Neuronal stem cell (in vitro differentiated cells): Measurements from ENCODE around the gene TGM2.
A peak's percentile ranks its signal among the peaks of the same experiment; 100 is the strongest.

Source experiments
- DNase-seq: peaks from one replicate; pipeline ENCODE4 v3.0.0-alpha.2; 2013; ENCODE audit warnings: low spot score
- H2AFZ ChIP-seq: one replicate; pipeline ENCODE4 v1.6.1; 2013; ENCODE audit warnings: mild to moderate bottlenecking, low read length, inconsistent platforms
- H2AK5ac ChIP-seq: 2 replicates; pipeline ENCODE4 v1.6.1; 2013; ENCODE audit warnings: low read depth, mild to moderate bottlenecking, inconsistent platforms, low read length, moderate library complexity, mixed read lengths
- H2BK120ac ChIP-seq: 2 replicates; pipeline ENCODE4 v1.6.1; 2013; ENCODE audit warnings: low read depth, mild to moderate bottlenecking, inconsistent platforms, low read length, moderate library complexity, mixed read lengths
- H2BK12ac ChIP-seq: one replicate; pipeline ENCODE4 v1.6.1; 2013; ENCODE audit warnings: low read length, inconsistent platforms
- H2BK15ac ChIP-seq: 2 replicates; pipeline ENCODE4 v1.6.1; 2013; ENCODE audit warnings: mild to moderate bottlenecking, low read length, inconsistent platforms, mixed read lengths
- H2BK5ac ChIP-seq: one replicate; pipeline ENCODE4 v1.6.1; 2013; ENCODE audit warnings: inconsistent platforms, mild to moderate bottlenecking, low read length, moderate library complexity
- H3K14ac ChIP-seq: one replicate; pipeline ENCODE4 v1.6.1; 2013; ENCODE audit warnings: low read length, inconsistent platforms
- H3K18ac ChIP-seq: 2 replicates; pipeline ENCODE4 v1.6.1; 2013; ENCODE audit warnings: low read length, inconsistent platforms
- H3K23ac ChIP-seq: 2 replicates; pipeline ENCODE4 v1.6.1; 2013; ENCODE audit warnings: low read depth, mild to moderate bottlenecking, mixed read lengths, low read length, inconsistent platforms; ENCODE audit not compliant: poor library complexity
- H3K27ac ChIP-seq: replicated peaks from 3 replicates; pipeline ENCODE4 v1.5.1; 2013; ENCODE audit warnings: low read length, inconsistent platforms
- H3K27me3 ChIP-seq, 3 experiments: 2 replicates each; pipeline ENCODE4 v1.6.1; 2013; ENCODE audit warnings: low read length in 3 of 3, mild to moderate bottlenecking in 2 of 3, inconsistent platforms in 1 of 3, low read depth in 1 of 3, mixed read lengths in 1 of 3, moderate library complexity in 1 of 3; ENCODE audit not compliant: control insufficient read depth in 3 of 3, insufficient read depth in 3 of 3
- H3K36me3 ChIP-seq, 2 donors: replicated peaks in 1 of 2; 2 replicates each; pipeline ENCODE4 v1.6.1; 2013; ENCODE audit warnings: low read length in 2 of 2; ENCODE audit not compliant: control insufficient read depth in 2 of 2, insufficient read depth in 2 of 2
- H3K4ac ChIP-seq: 2 replicates; pipeline ENCODE4 v1.6.1; 2013; ENCODE audit warnings: inconsistent platforms, mild to moderate bottlenecking, low read length, moderate library complexity
- H3K4me1 ChIP-seq, 2 donors: 1 replicate in 1 of 2; 2 replicates in 1 of 2; pipeline ENCODE4 v1.6.1; 2013; ENCODE audit warnings: low read length in 2 of 2, low read depth in 1 of 2; ENCODE audit not compliant: control insufficient read depth in 2 of 2, insufficient read depth in 1 of 2
- H3K4me2 ChIP-seq: one replicate; pipeline ENCODE4 v1.6.1; 2013; ENCODE audit warnings: mild to moderate bottlenecking, low read length, inconsistent platforms; ENCODE audit not compliant: insufficient read depth, poor library complexity, severe bottlenecking
- H3K4me3 ChIP-seq, 2 donors: 2 replicates each; pipeline ENCODE4 v1.5.1; 2013; ENCODE audit warnings: low read length in 2 of 2, mild to moderate bottlenecking in 2 of 2, inconsistent platforms in 1 of 2, moderate library complexity in 1 of 2
- H3K79me1 ChIP-seq: one replicate; pipeline ENCODE4 v1.6.1; 2013; ENCODE audit warnings: low read depth, mild to moderate bottlenecking, inconsistent platforms, low read length, moderate library complexity
- H3K9ac ChIP-seq: one replicate; pipeline ENCODE4 v1.6.1; 2013; ENCODE audit warnings: mild to moderate bottlenecking, low read depth, low read length, inconsistent platforms; ENCODE audit not compliant: poor library complexity
- H3K9me3 ChIP-seq, 2 donors: replicated peaks in 1 of 2; 2 replicates each; pipeline versions ENCODE3 to v1.6.1; 2013; ENCODE audit warnings: low read length in 2 of 2, mild to moderate bottlenecking in 2 of 2, inconsistent platforms in 1 of 2, low read depth in 1 of 2, mixed read lengths in 1 of 2, moderate library complexity in 1 of 2; ENCODE audit not compliant: control insufficient read depth in 2 of 2, insufficient read depth in 1 of 2
- H4K8ac ChIP-seq: one replicate; pipeline ENCODE4 v1.6.1; 2013; ENCODE audit warnings: low read depth, mild to moderate bottlenecking, inconsistent platforms, low read length, moderate library complexity
- H4K91ac ChIP-seq: one replicate; pipeline ENCODE4 v1.6.1; 2013; ENCODE audit warnings: low read length, low read depth, mild to moderate bottlenecking, inconsistent platforms; ENCODE audit not compliant: poor library complexity
- WGBS, 2 donors: extraction: QIAGEN DNeasy Blood & Tissue Kit; methylation state at CpG; one replicate each; pipeline ENCODE4 v1.1.7; 2013; ENCODE audit warnings: missing lambda C conversion rate in 2 of 2, mixed read lengths in 1 of 2; ENCODE audit not compliant: insufficient read length in 2 of 2, insufficient replicate concordance in 1 of 2; ENCODE audit errors: extremely low coverage in 2 of 2; 5-methylcytosine and 5-hydroxymethylcytosine counted together

TGM2 gene

GRCh38 chr20:38165966-38166702, 1.1 kb upstream of the TGM2 start:
- Histone ChIP-seq H3K4me1 (no peaks in the 10 kb centered on the region), H2BK15ac (no peak overlapping the region), H3K27ac (no peak overlapping the region), H4K91ac (no peak overlapping the region), H3K79me1 (no peaks in the 10 kb centered on the region), H3K9ac (peak overlapping the region; percentile 68), H3K4me2 (no peak overlapping the region), H3K18ac (peak overlapping the region; percentile 49), H3K4me3 (no peak overlapping the region), H3K4ac (peak overlapping the region; percentile 54), H3K27me3 (peaks cover 0 to 28% (median 3%) of the 10 kb centered on the region in 3 experiments), H3K14ac (peak overlapping the region; percentile 9), H3K36me3 (no peaks in the 10 kb centered on the region), H2AFZ (no peak overlapping the region), H2BK5ac (no peak overlapping the region), H4K8ac (peak overlapping the region; percentile 97), H2BK12ac (peak overlapping the region; percentile 76), H3K23ac (no peak overlapping the region), H2BK120ac (no peak overlapping the region), H3K9me3 (no peaks in the 10 kb centered on the region), H2AK5ac (no peak overlapping the region)
- WGBS, 2 donors = no CpG with 5 or more reads among the region's 11 CpGs
- no peak for DNase-seq

DNA sequence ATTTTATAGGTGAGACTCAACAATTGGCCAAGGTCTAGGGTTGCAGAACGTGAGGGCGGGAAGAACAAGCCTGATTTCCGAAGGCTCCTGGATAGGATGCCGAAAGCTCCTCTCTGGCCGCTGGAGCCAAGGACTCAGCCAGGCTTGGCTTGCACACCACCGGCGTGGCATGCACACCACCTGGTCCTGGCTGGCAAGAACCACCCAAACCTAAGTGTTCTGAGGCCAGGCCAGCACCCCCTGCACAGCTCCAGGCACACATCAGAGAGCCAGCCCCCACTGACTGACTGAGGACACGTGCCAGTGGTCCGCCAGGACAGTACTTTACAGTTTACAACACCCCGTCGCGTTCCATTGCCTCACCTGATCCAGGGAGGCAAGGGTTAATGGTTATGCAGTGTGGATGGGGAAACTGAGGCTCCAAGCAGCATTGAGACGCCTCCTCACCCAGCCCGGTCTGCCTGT, 414 bp downstream of the TGM2 start:
- no peak overlapping the region for H2BK15ac ChIP-seq
- H3K4me2 ChIP-seq = peak overlapping the region; percentile 50
- peaks cover 0 to 28% (median 3%) of the 10 kb centered on the region in 3 experiments for H3K27me3 ChIP-seq
- peak overlapping the region; percentile 83 for H3K23ac ChIP-seq
- H3K27ac ChIP-seq = no peak overlapping the region
- H4K91ac ChIP-seq = no peak overlapping the region
- no peaks in the 10 kb centered on the region for H3K79me1 ChIP-seq
- no peak for DNase-seq
- peak overlapping the region; percentile 81 for H2AFZ ChIP-seq
- H3K18ac ChIP-seq = peak overlapping the region; percentile 63
- H3K9me3 ChIP-seq = no peaks in the 10 kb centered on the region
- H2BK120ac ChIP-seq = no peak overlapping the region
- H4K8ac ChIP-seq = no peak overlapping the region
- H3K9ac ChIP-seq = peak overlapping the region; percentile 45
- H3K4me3 ChIP-seq = peak overlapping the region in 1 of 2 donors; percentile 60
- no peaks in the 10 kb centered on the region for H3K4me1 ChIP-seq
- peak overlapping the region; percentile 69 for H2AK5ac ChIP-seq
- no peaks in the 10 kb centered on the region for H3K36me3 ChIP-seq
- H3K14ac ChIP-seq = peak overlapping the region; percentile 3
- WGBS, 2 donors = no CpG with 5 or more reads among the region's 14 CpGs
- H2BK5ac ChIP-seq = peak overlapping the region; percentile 58
- no peak overlapping the region for H3K4ac ChIP-seq
- no peak overlapping the region for H2BK12ac ChIP-seq

DNA sequence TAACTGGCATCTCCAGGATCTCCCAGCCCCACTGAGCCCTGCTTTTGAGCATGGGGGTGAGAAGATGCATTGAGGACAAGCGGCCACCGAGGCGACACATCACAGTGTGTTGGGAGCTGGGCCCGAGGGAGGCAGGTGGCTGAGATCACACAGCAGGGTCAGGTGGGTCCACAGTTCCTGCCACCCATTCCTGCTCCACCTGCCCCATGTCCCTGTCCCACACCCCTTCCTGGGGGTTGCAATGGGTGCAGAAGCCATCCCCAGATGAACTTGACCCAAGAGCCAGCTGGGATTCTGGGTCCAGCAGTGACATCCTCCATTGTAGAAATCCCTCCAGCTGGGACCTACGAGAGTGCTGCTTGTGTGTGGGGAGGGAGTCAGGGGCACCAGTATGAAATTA, 1.0 kb downstream of the TGM2 start:
- peak overlapping the region; percentile 26 for H2BK15ac ChIP-seq
- H2BK120ac ChIP-seq = no peak overlapping the region
- H3K4me1 ChIP-seq = peaks cover 0 to 1% of the 10 kb centered on the region in 2 donors
- no peaks in the 10 kb centered on the region for H3K79me1 ChIP-seq
- H3K27me3 ChIP-seq = peaks cover 0 to 28% (median 3%) of the 10 kb centered on the region in 3 experiments
- no peak overlapping the region for H3K9ac ChIP-seq
- H2BK12ac ChIP-seq = no peak overlapping the region
- H3K18ac ChIP-seq = no peak overlapping the region
- H3K23ac ChIP-seq = peak overlapping the region; percentile 69
- H3K4me3 ChIP-seq = no peak overlapping the region
- H3K36me3 ChIP-seq = no peaks in the 10 kb centered on the region
- peak overlapping the region; percentile 45 for H4K91ac ChIP-seq
- H3K4ac ChIP-seq = no peak overlapping the region
- no peak overlapping the region for H2BK5ac ChIP-seq
- H3K9me3 ChIP-seq = no peaks in the 10 kb centered on the region
- DNase-seq = no peak
- no CpG with 5 or more reads among the region's 5 CpGs for WGBS, 2 donors
- H3K27ac ChIP-seq = no peak overlapping the region
- H3K4me2 ChIP-seq = no peak overlapping the region
- H2AK5ac ChIP-seq = peak overlapping the region; percentile 69
- H2AFZ ChIP-seq = no peak overlapping the region
- H3K14ac ChIP-seq = no peak overlapping the region
- no peak overlapping the region for H4K8ac ChIP-seq
